Suprapubic skin (tissue), 4 donors: ENCODE data around the gene SPTLC3. TPM values are rescaled to one million over a fixed set of nuclear protein-coding genes. Genes with fewer than 3 reads are reported as not detected.

Experiments used
- DNase-seq, 2 donors: peaks; one replicate each; pipeline ENCODE4 v3.0.0-alpha.2; 2019; ENCODE audit warnings: low spot score in 2 of 2
- H3K27ac ChIP-seq: fragments of 200-600 bp; sonication (generic); one replicate; pipeline ENCODE4 v1.5.1; 2019
- H3K27me3 ChIP-seq: fragments of 200-600 bp; sonication (generic); one replicate; pipeline ENCODE4 v1.5.1; 2019
- H3K36me3 ChIP-seq: fragments of 200-600 bp; sonication (generic); one replicate; pipeline ENCODE4 v1.5.1; 2019
- H3K4me1 ChIP-seq: fragments of 200-600 bp; sonication (generic); one replicate; pipeline ENCODE4 v1.5.1; 2019
- H3K4me3 ChIP-seq: fragments of 200-600 bp; sonication (generic); one replicate; pipeline ENCODE4 v1.5.1; 2019; ENCODE audit warnings: mild to moderate bottlenecking
- H3K9me3 ChIP-seq: fragments of 200-600 bp; sonication (generic); one replicate; pipeline ENCODE4 v1.5.1; 2019
- CTCF ChIP-seq, 2 donors: fragments of 200-600 bp in 1 of 2; fragments of 450-650 bp in 1 of 2; sonication (generic) in 1 of 2; IDR thresholded peaks; one replicate each; pipeline ENCODE4 v1.5.1; 2016 to 2019; ENCODE audit warnings: antibody characterized with exemption in 2 of 2, mild to moderate bottlenecking in 1 of 2, moderate library complexity in 1 of 2
- EP300 ChIP-seq: sonication (generic); formaldehyde crosslinking; IDR thresholded peaks from one replicate; pipeline ENCODE4 v1.6.1; 2017; ENCODE audit warnings: antibody characterized with exemption
- POLR2A ChIP-seq, 2 donors: fragments of 450-650 bp; IDR thresholded peaks; one replicate each; pipeline ENCODE4 v1.6.1; 2017; ENCODE audit warnings: antibody characterized with exemption in 2 of 2, mild to moderate bottlenecking in 2 of 2, moderate library complexity in 2 of 2
- POLR2AphosphoS5 ChIP-seq, 3 donors: sonication (generic); formaldehyde crosslinking; IDR thresholded peaks; one replicate each; pipeline ENCODE4 v1.6.1; 2017; ENCODE audit warnings: antibody characterized with exemption in 3 of 3
- WGBS: methylation state at CpG from one replicate; pipeline ENCODE4 v1.1.5; 2018; 5-methylcytosine and 5-hydroxymethylcytosine counted together
- total RNA-seq, 4 donors: library from RNA; depleted of rRNA; stranded (reverse); fragments of >200 nt; gene quantifications; one replicate each; pipeline ENCODE4 v1.1.0, GENCODE V29; 2016

SPTLC3 gene
- total RNA-seq, 4 donors from 2014 or later: 54.1 to 83.0 (median 64.7) TPM

GRCh38 chr20:13111249-13111911 lies 102.6 kb downstream of the SPTLC3 start:
- H3K4me1 ChIP-seq: no peaks in the 10 kb centered on the region
- H3K9me3 ChIP-seq: no peaks in the 10 kb centered on the region
- TF ChIP-seq POLR2AphosphoS5 (IDR thresholded peaks at IDR 0.05): no peak
- TF ChIP-seq CTCF (IDR thresholded peaks at IDR 0.05): no peak
- TF ChIP-seq POLR2A (IDR thresholded peaks at IDR 0.05): no peak
- no peak for TF ChIP-seq EP300
- H3K27me3 ChIP-seq: no peaks in the 10 kb centered on the region
- 86% methylated on average over 5 of the region's 5 CpGs for WGBS
- H3K27ac ChIP-seq: no peak overlapping the region
- H3K36me3 ChIP-seq: peaks cover 10% of the 10 kb centered on the region
- H3K4me3 ChIP-seq: no peak overlapping the region
- no peak for DNase-seq

- Histone ChIP-seq H3K36me3 (peaks cover 10% of the 10 kb centered on the region), H3K27ac (no peak overlapping the region), H3K4me3 (no peak overlapping the region), H3K4me1 (no peaks in the 10 kb centered on the region), H3K9me3 (no peaks in the 10 kb centered on the region), H3K27me3 (no peaks in the 10 kb centered on the region)
- 94% methylated on average over 3 of the region's 3 CpGs for WGBS
- TF ChIP-seq POLR2A (IDR thresholded peaks at IDR 0.05): no peak
- TF ChIP-seq CTCF (IDR thresholded peaks at IDR 0.05): no peak
- TF ChIP-seq POLR2AphosphoS5 (IDR thresholded peaks at IDR 0.05): no peak
- TF ChIP-seq EP300: no peak
- DNase-seq: no peak
Measured at GRCh38 chr20:13113731-13114130, 105.0 kb downstream of the SPTLC3 start.

GRCh38 chr20:13117200-13117599 lies 108.4 kb downstream of the SPTLC3 start:
- Histone ChIP-seq H3K4me1 (peaks cover 3% of the 10 kb centered on the region), H3K27me3 (no peaks in the 10 kb centered on the region), H3K9me3 (no peaks in the 10 kb centered on the region), H3K4me3 (no peak overlapping the region), H3K27ac (no peak overlapping the region), H3K36me3 (peaks cover 5% of the 10 kb centered on the region)
- no peak for TF ChIP-seq POLR2AphosphoS5 (IDR thresholded peaks at IDR 0.05)
- TF ChIP-seq CTCF (IDR thresholded peaks at IDR 0.05): no peak
- no peak for TF ChIP-seq EP300
- no peak for TF ChIP-seq POLR2A (IDR thresholded peaks at IDR 0.05)
- no peak for DNase-seq
- 83% methylated on average over 2 of the region's 2 CpGs for WGBS

GRCh38 chr20:13118676-13119075 lies 109.9 kb downstream of the SPTLC3 start:
- Histone ChIP-seq H3K27me3 (no peaks in the 10 kb centered on the region), H3K4me3 (no peak overlapping the region), H3K27ac (no peak overlapping the region), H3K36me3 (no peaks in the 10 kb centered on the region), H3K4me1 (peaks cover 3% of the 10 kb centered on the region), H3K9me3 (no peaks in the 10 kb centered on the region)
- no peak for DNase-seq
- TF ChIP-seq CTCF (IDR thresholded peaks at IDR 0.05) (no peak), POLR2A (IDR thresholded peaks at IDR 0.05) (no peak), POLR2AphosphoS5 (IDR thresholded peaks at IDR 0.05) (no peak), EP300 (no peak)
- WGBS: 100% methylated on average over 1 of the region's 1 CpG

- TF ChIP-seq CTCF (IDR thresholded peaks at IDR 0.05) (peak; percentile 76 to 77), POLR2AphosphoS5 (IDR thresholded peaks at IDR 0.05) (peak in 1 of 3 donors; percentile 21), EP300 (no peak)
- H3K27ac ChIP-seq: no peak overlapping the region
- H3K4me1 ChIP-seq: peaks cover 3% of the 10 kb centered on the region
- H3K4me3 ChIP-seq: no peak overlapping the region
- WGBS: 19% methylated on average over 6 of the region's 6 CpGs
- no peaks in the 10 kb centered on the region for H3K27me3 ChIP-seq
- DNase-seq: no peak
- H3K36me3 ChIP-seq: no peaks in the 10 kb centered on the region
- no peaks in the 10 kb centered on the region for H3K9me3 ChIP-seq
Measured at GRCh38 chr20:13119583-13119982, 110.8 kb downstream of the SPTLC3 start.
